Ishikawa (cell line): ENCODE data around the gene UHMK1.

ENCODE experiments used
- CEBPB ChIP-seq: IDR thresholded peaks from 2 replicates; pipeline ENCODE4 v1.6.1; 2012
- CREB1 ChIP-seq: IDR thresholded peaks from 2 replicates; pipeline ENCODE4 v1.6.1; 2012; ENCODE audit warnings: low read depth
- EGR1 ChIP-seq: IDR thresholded peaks from 2 replicates; pipeline ENCODE4 v1.6.1; 2012
- EP300 ChIP-seq: IDR thresholded peaks from 2 replicates; pipeline ENCODE4 v1.6.1; 2012; ENCODE audit warnings: borderline replicate concordance
- FOXM1 ChIP-seq: IDR thresholded peaks from 2 replicates; pipeline ENCODE4 v1.6.1; 2012; ENCODE audit warnings: low read depth, borderline replicate concordance
- MAX ChIP-seq: IDR thresholded peaks from 2 replicates; pipeline ENCODE4 v1.6.1; 2012
- NFIC ChIP-seq: IDR thresholded peaks from 2 replicates; pipeline ENCODE4 v1.6.1; 2012
- RAD21 ChIP-seq: IDR thresholded peaks from 2 replicates; pipeline ENCODE4 v1.6.1; 2012; ENCODE audit warnings: low read depth
- REST ChIP-seq: IDR thresholded peaks from 2 replicates; pipeline ENCODE4 v1.6.1; 2012; ENCODE audit warnings: low read depth, mild to moderate bottlenecking
- TAF1 ChIP-seq: IDR thresholded peaks from 2 replicates; pipeline ENCODE4 v1.6.1; 2012; ENCODE audit warnings: low read depth, mild to moderate bottlenecking
- TCF12 ChIP-seq: IDR thresholded peaks from 2 replicates; pipeline ENCODE4 v1.6.1; 2012; ENCODE audit warnings: low read depth
- TEAD4 ChIP-seq: IDR thresholded peaks from 2 replicates; pipeline ENCODE4 v1.6.1; 2012
- USF1 ChIP-seq: IDR thresholded peaks from 2 replicates; pipeline ENCODE4 v1.6.1; 2012
- YY1 ChIP-seq: IDR thresholded peaks from 2 replicates; pipeline ENCODE4 v1.6.1; 2012; ENCODE audit warnings: low read depth
- ZBTB7A ChIP-seq: IDR thresholded peaks from 2 replicates; pipeline ENCODE4 v1.6.1; 2012; ENCODE audit warnings: low read depth

The UHMK1 gene

GRCh38 chr1:162570718-162571117, 73.1 kb downstream of the UHMK1 start:
- no peak for TF ChIP-seq REST
- no peak for TF ChIP-seq TAF1
- no peak for TF ChIP-seq EGR1
- TF ChIP-seq TEAD4: no peak
- no peak for TF ChIP-seq FOXM1
- TF ChIP-seq EP300: no peak
- TF ChIP-seq USF1: no peak
- TF ChIP-seq YY1: no peak
- no peak for TF ChIP-seq NFIC
- no peak for TF ChIP-seq RAD21

- no peak for TF ChIP-seq EGR1
- no peak for TF ChIP-seq CREB1
- no peak for TF ChIP-seq REST
- no peak for TF ChIP-seq TEAD4
- TF ChIP-seq NFIC: no peak
- no peak for TF ChIP-seq ZBTB7A
- TF ChIP-seq MAX: no peak
- TF ChIP-seq CEBPB: no peak
- TF ChIP-seq TAF1: no peak
- no peak for TF ChIP-seq YY1
- TF ChIP-seq FOXM1: no peak
- TF ChIP-seq USF1: no peak
- TF ChIP-seq EP300: no peak
These were observed 74.1 kb downstream of the UHMK1 start for GRCh38 chr1:162571696-162572095.

- TF ChIP-seq YY1 (no peak), MAX (no peak), TCF12 (no peak), NFIC (no peak), TEAD4 (no peak), REST (no peak), CEBPB (no peak), CREB1 (no peak), EP300 (no peak), EGR1 (no peak), RAD21 (no peak), ZBTB7A (no peak), FOXM1 (no peak), TAF1 (no peak), USF1 (no peak)
These were observed 75.5 kb downstream of the UHMK1 start for GRCh38 chr1:162573136-162573535.

GRCh38 chr1:162578071-162578700, 80.6 kb downstream of the UHMK1 start:
- TF ChIP-seq RAD21 (no peak), FOXM1 (no peak), TEAD4 (no peak), EGR1 (no peak), REST (no peak), CREB1 (no peak), TAF1 (no peak), ZBTB7A (no peak), TCF12 (no peak), YY1 (no peak), USF1 (no peak), MAX (no peak), CEBPB (no peak), EP300 (no peak), NFIC (no peak)
